Neural cell (in vitro differentiated cells): ENCODE data around the gene TM7SF2. TPM values are rescaled to one million over a fixed set of nuclear protein-coding genes. Genes with fewer than 3 reads are reported as not detected.

Experiments
- H2AFZ ChIP-seq: fragments of 200-600, 300-800 bp; sonication (generic), shearing (Covaris generic); 2 replicates; pipeline ENCODE4 v1.6.0; 2014; ENCODE audit warnings: low read depth, mild to moderate bottlenecking, antibody characterized with exemption, low read length, moderate library complexity
- H3F3A ChIP-seq: fragments of 200-600 bp; shearing (Covaris generic); 2 replicates; pipeline ENCODE4 v1.6.1; 2016; ENCODE audit warnings: mild to moderate bottlenecking, moderate library complexity, mixed read lengths, antibody characterized with exemption, low read length; ENCODE audit not compliant: insufficient read depth, poor library complexity, severe bottlenecking
- H3K27ac ChIP-seq: fragments of 200-600, 300-800 bp; sonication (generic), shearing (Covaris generic); 2 replicates; pipeline ENCODE4 v1.5.1; 2014; ENCODE audit warnings: mild to moderate bottlenecking, low read length, moderate library complexity
- H3K27me3 ChIP-seq: fragments of 300-800, 200-600 bp; sonication (generic), shearing (Covaris generic); 2 replicates; pipeline ENCODE4 v1.6.0; 2014; ENCODE audit warnings: mild to moderate bottlenecking, low read depth, low read length, moderate library complexity; ENCODE audit not compliant: insufficient read depth
- H3K36me3 ChIP-seq: fragments of 300-800, 200-600 bp; sonication (generic), shearing (Covaris generic); 2 replicates; pipeline ENCODE4 v1.5.1; 2014; ENCODE audit warnings: mild to moderate bottlenecking, antibody characterized with exemption, low read length, moderate library complexity; ENCODE audit not compliant: insufficient read depth
- H3K4me2 ChIP-seq: fragments of 300-800, 200-600 bp; sonication (generic), shearing (Covaris generic); 2 replicates; pipeline ENCODE4 v1.6.0; 2014; ENCODE audit warnings: mild to moderate bottlenecking, low read length
- H3K4me3 ChIP-seq: fragments of 300-800, 200-600 bp; sonication (generic), shearing (Covaris generic); 2 replicates; pipeline ENCODE4 v1.5.1; 2014; ENCODE audit warnings: mild to moderate bottlenecking, low read length, moderate library complexity
- H3K79me2 ChIP-seq: fragments of 200-600 bp; shearing (Covaris generic); replicated peaks from 2 replicates; pipeline ENCODE4 v1.6.0; 2014; ENCODE audit warnings: mild to moderate bottlenecking, low read length, moderate library complexity; ENCODE audit not compliant: insufficient read depth
- H3K9ac ChIP-seq: fragments of 300-800, 200-600 bp; sonication (generic), shearing (Covaris generic); 2 replicates; pipeline ENCODE4 v1.6.1; 2016; ENCODE audit warnings: mild to moderate bottlenecking, low read length, mixed read lengths
- H3K9me2 ChIP-seq: fragments of 200-600 bp; shearing (Covaris generic); 2 replicates; pipeline ENCODE4 v1.6.1; 2016; ENCODE audit warnings: mild to moderate bottlenecking, low read length, mixed read lengths; ENCODE audit not compliant: insufficient read depth
- H3K9me3 ChIP-seq: fragments of 200-600, 300-800 bp; sonication (generic), shearing (Covaris generic); 2 replicates; pipeline ENCODE4 v1.6.1; 2016; ENCODE audit warnings: mild to moderate bottlenecking, mixed run types, low read length, moderate library complexity, mixed read lengths
- H4K20me1 ChIP-seq: fragments of 200-600 bp; shearing (Covaris generic); 2 replicates; pipeline ENCODE4 v1.6.1; 2016; ENCODE audit warnings: mild to moderate bottlenecking, mixed run types; ENCODE audit not compliant: insufficient read depth
- CTCF ChIP-seq: fragments of 450-650 bp; IDR thresholded peaks from 2 replicates; pipeline ENCODE4 v1.5.1; 2014; ENCODE audit warnings: antibody characterized with exemption, mild to moderate bottlenecking, moderate library complexity; ENCODE audit not compliant: poor library complexity, severe bottlenecking
- EP300 ChIP-seq: fragments of 450-650 bp; conservative IDR thresholded peaks from 2 replicates; pipeline ENCODE4 v1.6.1; 2014; ENCODE audit warnings: antibody characterized with exemption, mild to moderate bottlenecking, moderate library complexity; ENCODE audit not compliant: poor library complexity, severe bottlenecking
- EZH2 ChIP-seq: fragments of 200-600, 300-800 bp; shearing (Covaris generic), sonication (generic); IDR thresholded peaks from 2 replicates; pipeline ENCODE4 v1.6.1; 2014; ENCODE audit warnings: antibody characterized with exemption, low read length, borderline replicate concordance, mild to moderate bottlenecking; ENCODE audit not compliant: insufficient read depth, poor library complexity, severe bottlenecking
- MXI1 ChIP-seq: fragments of 450-650 bp; conservative IDR thresholded peaks from 2 replicates; pipeline ENCODE4 v1.6.1; 2014; ENCODE audit warnings: antibody characterized with exemption, mild to moderate bottlenecking; ENCODE audit not compliant: poor library complexity, severe bottlenecking
- POLR2AphosphoS5 ChIP-seq: IDR thresholded peaks from 2 replicates; pipeline ENCODE4 v1.6.1; 2012
- RAD21 ChIP-seq: fragments of 450-650 bp; conservative IDR thresholded peaks from 2 replicates; pipeline ENCODE4 v1.6.1; 2014; ENCODE audit warnings: antibody characterized with exemption, mild to moderate bottlenecking, moderate library complexity
- REST ChIP-seq: IDR thresholded peaks from 2 replicates; pipeline ENCODE4 v1.6.1; 2012; ENCODE audit warnings: borderline replicate concordance
- SMC3 ChIP-seq: fragments of 450-650 bp; conservative IDR thresholded peaks from 2 replicates; pipeline ENCODE4 v1.6.1; 2014; ENCODE audit warnings: antibody characterized with exemption, mild to moderate bottlenecking, moderate library complexity; ENCODE audit not compliant: poor library complexity
- TAF1 ChIP-seq: IDR thresholded peaks from 2 replicates; pipeline ENCODE4 v1.6.1; 2012; ENCODE audit warnings: low read depth
- polyA plus RNA-seq: library from polyadenylated mRNA; depleted of rRNA; stranded (reverse); fragments of >200 nt; gene quantifications from 2 replicates; pipeline ENCODE4 v1.2.3, GENCODE V29; 2014

Gene TM7SF2
- polyA plus RNA-seq, 1 donor from 2014 or later: 78.4 TPM

- no peaks in the 10 kb centered on the region for H3K9me2 ChIP-seq
- no peak overlapping the region for H3K27ac ChIP-seq
- H3K4me3 ChIP-seq: no peak overlapping the region
- H3K9me3 ChIP-seq: no peaks in the 10 kb centered on the region
- no peaks in the 10 kb centered on the region for H3K27me3 ChIP-seq
- H4K20me1 ChIP-seq: no peaks in the 10 kb centered on the region
- no peak overlapping the region for H3K4me2 ChIP-seq
- TF ChIP-seq EP300 (no peak), TAF1 (no peak), RAD21 (no peak), REST (no peak)
- H3K36me3 ChIP-seq: no peaks in the 10 kb centered on the region
- no peaks in the 10 kb centered on the region for H3F3A ChIP-seq
- no peak overlapping the region for H3K9ac ChIP-seq
- no peak overlapping the region for H2AFZ ChIP-seq
- no peaks in the 10 kb centered on the region for H3K79me2 ChIP-seq
Measured at GRCh38 chr11:65152122-65152521, 40.5 kb downstream of the TM7SF2 start.

DNA sequence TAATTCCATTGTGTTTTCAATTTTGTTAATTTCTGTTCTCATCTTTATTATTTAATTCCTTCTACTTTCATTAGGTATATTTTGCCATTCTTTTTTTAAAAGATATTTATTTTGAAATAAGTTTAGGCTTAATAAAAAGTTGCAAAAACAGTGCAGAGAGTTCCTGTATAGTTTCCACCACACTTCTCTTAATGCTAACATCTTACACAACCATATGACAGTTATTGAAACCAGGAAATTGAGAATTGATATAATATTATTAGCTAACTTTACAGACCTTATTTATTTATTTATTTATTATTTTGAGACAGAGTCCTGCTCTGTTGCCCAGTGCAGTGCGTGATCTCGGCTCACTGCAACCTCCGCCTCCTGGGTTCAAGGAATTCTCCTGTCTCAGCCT, 44.6 kb downstream of the TM7SF2 start:
- no peak overlapping the region for H3K9ac ChIP-seq
- H2AFZ ChIP-seq: no peak overlapping the region
- no peaks in the 10 kb centered on the region for H4K20me1 ChIP-seq
- no peaks in the 10 kb centered on the region for H3K9me3 ChIP-seq
- no peaks in the 10 kb centered on the region for H3F3A ChIP-seq
- no peak overlapping the region for H3K4me2 ChIP-seq
- H3K36me3 ChIP-seq: no peaks in the 10 kb centered on the region
- H3K27me3 ChIP-seq: no peaks in the 10 kb centered on the region
- H3K4me3 ChIP-seq: no peak overlapping the region
- H3K27ac ChIP-seq: no peak overlapping the region
- TF ChIP-seq RAD21 (no peak), CTCF (no peak), REST (no peak), SMC3 (no peak), EZH2 (no peak), POLR2AphosphoS5 (no peak), EP300 (no peak), MXI1 (no peak), TAF1 (no peak)
- H3K79me2 ChIP-seq: no peaks in the 10 kb centered on the region
- no peaks in the 10 kb centered on the region for H3K9me2 ChIP-seq
